ENCODE measurements around the gene RGL3.

- TF ChIP-seq GATA3 (IDR thresholded peaks at IDR 0.05; ENCODE audit: low read depth, low read length) = no peak
- no peak for TF ChIP-seq GATA2 (IDR thresholded peaks at IDR 0.05; ENCODE audit: low read depth, low read length)
Observed at GRCh38 chr19:11423164-11423790, 4.2 kb upstream of the RGL3 start.

All from SH-SY5Y (cell line).